Measurements from ENCODE around the gene RHBDF1. TPM values are rescaled to one million over a fixed set of nuclear protein-coding genes. Genes with fewer than 3 reads are reported as not detected.

Gene RHBDF1
- total and polyA plus RNA-seq, 2 of the 13 experiments (the other 11 are each of a cell fraction or from before 2014, with no cell fraction given) = 5.4 to 26.9 TPM

DNA sequence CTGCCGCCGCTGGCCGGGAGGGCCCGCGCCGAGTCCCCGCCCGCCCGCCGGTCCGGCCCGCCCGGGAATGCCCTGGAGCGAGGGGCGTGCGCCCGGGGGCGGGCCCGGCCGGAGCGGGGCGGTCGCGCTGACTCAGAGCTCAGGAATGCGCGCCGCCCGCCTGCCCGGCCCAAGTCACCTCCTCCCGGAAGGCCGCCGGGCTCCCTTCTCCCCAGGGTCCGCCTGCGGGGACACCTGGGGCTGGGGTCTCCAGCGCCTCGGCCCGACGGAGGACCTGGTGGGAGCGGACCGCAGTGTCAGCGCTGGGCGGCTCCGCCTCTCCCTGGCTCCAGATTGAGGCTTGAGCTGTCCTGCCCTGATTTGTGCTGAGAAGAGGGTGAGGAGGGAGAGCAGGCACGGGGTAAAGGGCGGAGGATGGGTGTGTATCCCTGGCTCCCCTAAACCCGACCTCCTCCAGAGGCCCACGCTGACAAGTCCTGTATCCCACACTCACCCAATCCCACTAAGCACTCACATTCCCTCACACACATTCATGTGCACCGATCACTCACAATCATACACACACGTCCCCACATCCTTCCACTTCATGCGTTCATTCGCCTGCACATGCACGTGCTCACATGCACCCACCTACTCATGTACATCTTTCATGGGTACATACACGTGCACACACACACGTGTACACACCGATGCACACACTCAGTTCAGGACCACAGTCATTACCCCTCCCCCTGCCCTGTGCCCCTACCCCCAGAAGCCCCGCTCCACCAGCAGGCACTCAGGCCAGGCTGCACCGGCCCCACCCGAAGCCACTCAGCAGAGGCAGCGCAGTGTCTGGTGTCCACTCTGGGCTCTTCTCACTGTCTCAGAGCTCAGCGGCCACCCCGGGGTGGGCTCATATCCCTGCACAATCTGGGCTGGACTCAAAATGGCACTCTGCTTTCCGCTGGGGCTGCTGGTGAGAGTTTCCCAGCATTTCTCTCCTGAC, at the start of gene RHBDF1 (continued):
- no peak for TF ChIP-seq ZNF660 (CRISPR knock-in tag; IDR thresholded peaks at IDR 0.05; ENCODE audit: borderline replicate concordance, low read depth)
- TF ChIP-seq HMG20B (CRISPR knock-in tag; conservative IDR thresholded peaks at IDR 0.05) = no peak
- no peak for TF ChIP-seq ARNT2 (CRISPR knock-in tag; IDR thresholded peaks at IDR 0.05; ENCODE audit: low read depth)
- no peak for TF ChIP-seq ZNF18 (CRISPR knock-in tag; IDR thresholded peaks at IDR 0.05; ENCODE audit: insufficient replicate concordance)
- TF ChIP-seq ZNF816 (CRISPR knock-in tag; IDR thresholded peaks at IDR 0.05; ENCODE audit: borderline replicate concordance) = no peak
- no peak for TF ChIP-seq HNRNPL (IDR thresholded peaks at IDR 0.05; ENCODE audit: low read depth, low read length)
- no peak for TF ChIP-seq FOXA1 (IDR thresholded peaks at IDR 0.05)
- TF ChIP-seq FOXA1 (CRISPR knock-in tag; IDR thresholded peaks at IDR 0.05) = no peak
- TF ChIP-seq GFI1 (CRISPR knock-in tag; IDR thresholded peaks at IDR 0.05; ENCODE audit: borderline replicate concordance) = no peak
- peak; percentile 64 for TF ChIP-seq SAP130 (CRISPR knock-in tag; IDR thresholded peaks at IDR 0.05; ENCODE audit: low read depth)
- TF ChIP-seq, protein P1, sequence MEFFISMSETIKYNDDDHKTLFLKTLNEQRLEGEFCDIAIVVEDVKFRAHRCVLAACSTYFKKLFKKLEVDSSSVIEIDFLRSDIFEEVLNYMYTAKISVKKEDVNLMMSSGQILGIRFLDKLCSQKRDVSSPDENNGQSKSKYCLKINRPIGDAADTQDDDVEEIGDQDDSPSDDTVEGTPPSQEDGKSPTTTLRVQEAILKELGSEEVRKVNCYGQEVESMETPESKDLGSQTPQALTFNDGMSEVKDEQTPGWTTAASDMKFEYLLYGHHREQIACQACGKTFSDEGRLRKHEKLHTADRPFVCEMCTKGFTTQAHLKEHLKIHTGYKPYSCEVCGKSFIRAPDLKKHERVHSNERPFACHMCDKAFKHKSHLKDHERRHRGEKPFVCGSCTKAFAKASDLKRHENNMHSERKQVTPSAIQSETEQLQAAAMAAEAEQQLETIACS (CRISPR knock-in tag; IDR thresholded peaks at IDR 0.05) = 0 out of 2 replicates have a peak, but pooled peaks have one; percentile 42
- TF ChIP-seq HIC2 (CRISPR knock-in tag; IDR thresholded peaks at IDR 0.05; ENCODE audit: low read depth) = no peak
- no peak for TF ChIP-seq ZNF30 (CRISPR knock-in tag; IDR thresholded peaks at IDR 0.05)
- TF ChIP-seq TRAFD1 (CRISPR knock-in tag; IDR thresholded peaks at IDR 0.05; ENCODE audit: borderline replicate concordance) = no peak
- no peak for TF ChIP-seq SATB2 (CRISPR knock-in tag; IDR thresholded peaks at IDR 0.05)
- TF ChIP-seq MTA1 (CRISPR knock-in tag; IDR thresholded peaks at IDR 0.05; ENCODE audit: borderline replicate concordance) = no peak
- no peak for TF ChIP-seq PRDM10 (CRISPR knock-in tag; IDR thresholded peaks at IDR 0.05; ENCODE audit: low read depth)
- no peak for TF ChIP-seq PRMT3 (CRISPR knock-in tag; IDR thresholded peaks at IDR 0.05; ENCODE audit: borderline replicate concordance, low read depth)

All from HepG2 (cell line).